OCI-LY7 (cell line): Measurements from ENCODE around the gene BLOC1S6.

Experiments
- CTCF ChIP-seq: fragments of 200-600 bp; sonication (generic); conservative IDR thresholded peaks from 2 replicates; pipeline ENCODE4 v1.5.1; 2014; ENCODE audit warnings: mild to moderate bottlenecking, antibody characterized with exemption, low read length, moderate library complexity, mixed read lengths
- EZH2phosphoT487 ChIP-seq: fragments of 200-600 bp; sonication (generic); IDR thresholded peaks from 2 replicates; pipeline ENCODE4 v1.6.1; 2018; ENCODE audit warnings: low read depth, borderline replicate concordance, mild to moderate bottlenecking, mixed run types, antibody characterized with exemption, low read length, moderate library complexity, mixed read lengths

DNA sequence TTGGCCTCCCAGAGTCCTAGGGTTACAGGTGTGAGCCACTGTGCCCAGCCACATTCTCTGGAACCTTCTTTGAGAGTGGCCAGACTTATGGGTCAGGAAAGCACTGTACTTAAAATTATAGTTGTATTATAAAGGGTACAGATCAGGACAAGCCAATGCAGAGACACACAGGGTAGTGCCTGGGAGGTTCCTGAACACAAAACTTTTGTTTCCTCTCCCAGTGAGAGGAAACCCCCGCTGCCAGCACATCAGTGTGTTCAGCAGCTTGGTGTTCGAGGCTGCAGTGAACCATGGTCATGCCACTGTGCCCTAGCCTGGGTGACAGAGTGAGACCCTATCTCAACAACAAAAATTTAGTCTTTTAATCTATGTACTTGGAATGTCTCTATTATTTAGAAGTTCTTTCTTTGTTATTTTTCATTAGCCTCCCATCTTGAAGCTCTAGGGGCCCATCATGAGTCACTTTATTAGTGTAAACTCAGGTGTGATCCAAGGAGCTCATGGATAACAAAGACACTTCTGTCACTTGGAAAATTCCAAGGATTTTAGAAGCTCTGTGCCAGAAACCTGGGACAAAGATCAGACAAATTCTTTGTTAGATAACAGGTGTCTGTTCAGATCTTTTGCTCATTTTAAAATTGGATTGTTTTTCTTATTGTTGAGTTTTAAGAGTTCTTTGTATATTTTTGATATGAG lies 7.8 kb downstream of the BLOC1S6 start:
- TF ChIP-seq CTCF (no peak), EZH2phosphoT487 (no peak)
